Measurements from ENCODE around the gene RGS14. TPM values are rescaled to one million over a fixed set of nuclear protein-coding genes. Genes with fewer than 3 reads are reported as not detected.
A peak's percentile ranks its signal among the peaks of the same experiment; 100 is the strongest.

The RGS14 gene
- total RNA-seq, 4 donors from 2014 or later: 19.4 to 41.0 (median 23.3) TPM

GRCh38 chr5:177378884-177379883, 21.5 kb downstream of the RGS14 start:
- no peaks in the 10 kb centered on the region for H3K9me3 ChIP-seq
- TF ChIP-seq, protein P1, sequence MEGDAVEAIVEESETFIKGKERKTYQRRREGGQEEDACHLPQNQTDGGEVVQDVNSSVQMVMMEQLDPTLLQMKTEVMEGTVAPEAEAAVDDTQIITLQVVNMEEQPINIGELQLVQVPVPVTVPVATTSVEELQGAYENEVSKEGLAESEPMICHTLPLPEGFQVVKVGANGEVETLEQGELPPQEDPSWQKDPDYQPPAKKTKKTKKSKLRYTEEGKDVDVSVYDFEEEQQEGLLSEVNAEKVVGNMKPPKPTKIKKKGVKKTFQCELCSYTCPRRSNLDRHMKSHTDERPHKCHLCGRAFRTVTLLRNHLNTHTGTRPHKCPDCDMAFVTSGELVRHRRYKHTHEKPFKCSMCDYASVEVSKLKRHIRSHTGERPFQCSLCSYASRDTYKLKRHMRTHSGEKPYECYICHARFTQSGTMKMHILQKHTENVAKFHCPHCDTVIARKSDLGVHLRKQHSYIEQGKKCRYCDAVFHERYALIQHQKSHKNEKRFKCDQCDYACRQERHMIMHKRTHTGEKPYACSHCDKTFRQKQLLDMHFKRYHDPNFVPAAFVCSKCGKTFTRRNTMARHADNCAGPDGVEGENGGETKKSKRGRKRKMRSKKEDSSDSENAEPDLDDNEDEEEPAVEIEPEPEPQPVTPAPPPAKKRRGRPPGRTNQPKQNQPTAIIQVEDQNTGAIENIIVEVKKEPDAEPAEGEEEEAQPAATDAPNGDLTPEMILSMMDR (IDR thresholded peaks at IDR 0.05): no peak
- TF ChIP-seq POLR2A (IDR thresholded peaks at IDR 0.05): no peak
- no peaks in the 10 kb centered on the region for H3K4me1 ChIP-seq
- DNase-seq: no peak
- H3K27ac ChIP-seq: no peak overlapping the region
- H3K4me3 ChIP-seq: no peak overlapping the region
- H3K27me3 ChIP-seq: no peaks in the 10 kb centered on the region
- no peaks in the 10 kb centered on the region for H3K36me3 ChIP-seq

GRCh38 chr5:177380805-177381126, 23.0 kb downstream of the RGS14 start:
- Histone ChIP-seq H3K36me3 (no peaks in the 10 kb centered on the region), H3K27me3 (no peaks in the 10 kb centered on the region), H3K9me3 (no peaks in the 10 kb centered on the region), H3K4me3 (no peak overlapping the region), H3K27ac (no peak overlapping the region), H3K4me1 (no peaks in the 10 kb centered on the region)
- no peak for DNase-seq
- no peak for TF ChIP-seq POLR2A (IDR thresholded peaks at IDR 0.05)
- TF ChIP-seq, protein P1 (IDR thresholded peaks at IDR 0.05): no peak

- no peaks in the 10 kb centered on the region for H3K36me3 ChIP-seq
- H3K4me3 ChIP-seq: no peak overlapping the region
- no peaks in the 10 kb centered on the region for H3K9me3 ChIP-seq
- TF ChIP-seq, protein P1 (IDR thresholded peaks at IDR 0.05): peak in 3 of 6 experiments; percentile 13 to 31 (median 17)
- TF ChIP-seq POLR2A (IDR thresholded peaks at IDR 0.05): no peak
- no peaks in the 10 kb centered on the region for H3K27me3 ChIP-seq
- no peak for DNase-seq
- no peaks in the 10 kb centered on the region for H3K4me1 ChIP-seq
- H3K27ac ChIP-seq: no peak overlapping the region
Measured at GRCh38 chr5:177382423-177383029, 24.8 kb downstream of the RGS14 start.

DNA sequence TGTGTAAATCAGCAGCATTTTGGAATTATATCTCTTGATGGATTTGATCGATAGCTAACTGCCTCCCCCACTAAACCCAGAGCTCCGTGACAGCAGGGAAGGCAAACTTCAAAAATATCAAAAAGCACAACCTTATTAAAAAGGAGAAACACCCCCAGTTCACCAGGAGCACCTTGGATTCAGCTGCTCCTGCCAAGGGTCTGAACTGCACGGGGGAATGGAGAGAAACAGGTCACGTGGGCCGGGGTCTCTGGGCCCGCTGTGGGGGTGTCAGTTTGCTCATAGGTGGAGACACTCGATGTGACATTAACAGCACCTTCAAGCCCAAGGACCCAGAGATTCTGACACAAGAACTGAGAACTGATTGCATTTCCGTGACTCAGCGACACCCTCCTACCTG, 25.5 kb downstream of the RGS14 start:
- DNase-seq: no peak
- Histone ChIP-seq H3K36me3 (no peaks in the 10 kb centered on the region), H3K27me3 (no peaks in the 10 kb centered on the region), H3K4me1 (peaks cover 0 to 4% (median 0%) of the 10 kb centered on the region in 4 donors), H3K4me3 (no peak overlapping the region), H3K9me3 (no peaks in the 10 kb centered on the region), H3K27ac (no peak overlapping the region)
- TF ChIP-seq, protein P1 (IDR thresholded peaks at IDR 0.05): no peak
- no peak for TF ChIP-seq POLR2A (IDR thresholded peaks at IDR 0.05)

GRCh38 chr5:177384134-177384533, 26.4 kb downstream of the RGS14 start, which contains the start of gene SLC34A1:
TSS of gene SLC34A1 (plus strand) at chr5:177384434. CDS start at chr5:177385742, 1,308 bp downstream.
- Histone ChIP-seq H3K4me1 (peaks cover 0 to 14% (median 4%) of the 10 kb centered on the region in 4 donors), H3K36me3 (no peaks in the 10 kb centered on the region), H3K27me3 (no peaks in the 10 kb centered on the region), H3K4me3 (no peak within 1 kb of the TSS), H3K9me3 (no peaks in the 10 kb centered on the region), H3K27ac (no peak within 1 kb of the TSS)
- TF ChIP-seq, protein P1 (IDR thresholded peaks at IDR 0.05): no peak
- TF ChIP-seq POLR2A (IDR thresholded peaks at IDR 0.05): no peak
- no peak for DNase-seq
